ENCODE results near the gene DUSP5.

The DUSP5 gene

GRCh38 chr10:110544958-110545537, 47.3 kb downstream of the DUSP5 start:
- no peak for DNase-seq (ENCODE audit: low read depth in 2 of 2)

- DNase-seq (ENCODE audit: low read depth in 2 of 2), result no peak
Measured at GRCh38 chr10:110546077-110546476, 48.4 kb downstream of the DUSP5 start.

- no peak for DNase-seq (ENCODE audit: low read depth in 2 of 2)
Measured at GRCh38 chr10:110546499-110547110, 48.9 kb downstream of the DUSP5 start.

- no peak for DNase-seq (ENCODE audit: low read depth in 2 of 2)
Measured at GRCh38 chr10:110547139-110547761, 49.5 kb downstream of the DUSP5 start.

GRCh38 chr10:110548002-110548401, 50.3 kb downstream of the DUSP5 start:
- DNase-seq (ENCODE audit: low read depth in 2 of 2), result no peak

GRCh38 chr10:110549211-110549610, 51.5 kb downstream of the DUSP5 start:
- DNase-seq (ENCODE audit: low read depth in 2 of 2), result no peak

- no peak for DNase-seq (ENCODE audit: low read depth in 2 of 2)
Measured at GRCh38 chr10:110553905-110554304, 56.2 kb downstream of the DUSP5 start.

GRCh38 chr10:110556296-110556695, 58.6 kb downstream of the DUSP5 start:
- no peak for DNase-seq (ENCODE audit: low read depth in 2 of 2)

- DNase-seq (ENCODE audit: low read depth in 2 of 2), result peak; percentile 22 to 53
Measured at GRCh38 chr10:110556969-110557601, 59.4 kb downstream of the DUSP5 start.

- no peak for DNase-seq (ENCODE audit: low read depth in 2 of 2)
Measured at GRCh38 chr10:110558041-110558440, 60.3 kb downstream of the DUSP5 start.

GRCh38 chr10:110560012-110560411, 62.3 kb downstream of the DUSP5 start:
- no peak for DNase-seq (ENCODE audit: low read depth in 2 of 2)
